Progenitor cell of endocrine pancreas (in vitro differentiated cells): ENCODE results near the gene CAMKK2. TPM values are rescaled to one million over a fixed set of nuclear protein-coding genes. Genes with fewer than 3 reads are reported as not detected.

ENCODE experiments used
- DNase-seq: peaks from one replicate; pipeline ENCODE4 v3.0.0; 2021; ENCODE audit warnings: low spot score; ENCODE audit not compliant: unreplicated experiment
- H3K27ac Mint-ChIP-seq: 2 replicates; pipeline ENCODE4 v1.8.0; 2021; ENCODE audit warnings: mild to moderate bottlenecking, moderate library complexity, mixed read lengths
- H3K27me3 Mint-ChIP-seq: 2 replicates; pipeline ENCODE4 v1.8.0; 2021; ENCODE audit warnings: mixed read lengths
- H3K36me3 Mint-ChIP-seq: 2 replicates; pipeline ENCODE4 v1.8.0; 2022; ENCODE audit warnings: mixed read lengths; ENCODE audit not compliant: insufficient read depth
- H3K4me1 Mint-ChIP-seq: 2 replicates; pipeline ENCODE4 v1.8.0; 2021; ENCODE audit warnings: low read depth, mixed read lengths
- H3K4me3 Mint-ChIP-seq: 2 replicates; pipeline ENCODE4 v1.8.0; 2021; ENCODE audit warnings: low read depth, mild to moderate bottlenecking, moderate library complexity, mixed read lengths
- H3K9me3 Mint-ChIP-seq: 2 replicates; pipeline ENCODE4 v1.8.0; 2021; ENCODE audit warnings: low read depth, mixed read lengths
- total RNA-seq: library from RNA; stranded (reverse); gene quantifications from 2 replicates; pipeline ENCODE4 v1.2.1, GENCODE V29; 2021
- TF ChIP-seq, protein P1 (sequence below): fragments of 200-600 bp; sonication (generic); IDR thresholded peaks from one replicate; pipeline ENCODE4 v1.5.0; 2021; ENCODE audit warnings: antibody characterized with exemption, mild to moderate bottlenecking; ENCODE audit not compliant: unreplicated experiment

Gene CAMKK2
- total RNA-seq, 1 donor from 2014 or later = 44.2 TPM

DNA sequence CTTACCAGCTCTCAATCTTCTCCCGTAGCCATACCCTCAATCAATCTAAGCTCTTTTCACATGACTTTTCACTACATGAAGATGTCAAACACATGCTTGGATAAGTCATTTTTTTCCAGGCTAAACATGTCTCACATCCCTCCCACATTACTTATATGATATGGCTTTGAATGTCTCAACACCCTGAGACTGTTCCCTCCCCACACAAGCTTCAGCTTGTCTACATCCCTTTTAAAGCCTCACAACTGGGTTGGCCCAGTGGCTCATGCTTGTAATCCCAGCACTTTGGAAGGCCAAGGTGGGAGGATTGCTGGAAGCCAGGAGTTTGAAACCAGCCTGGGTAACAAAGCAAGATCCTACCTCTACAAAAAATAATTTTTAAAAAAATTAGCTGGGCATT is 37.2 kb upstream of the CAMKK2 start:
- DNase-seq = no peak
- Mint-ChIP-seq H3K9me3 (no peaks in the 10 kb centered on the region), H3K36me3 (peaks cover 20% of the 10 kb centered on the region), H3K27ac (no peak overlapping the region), H3K4me1 (peaks cover 4% of the 10 kb centered on the region), H3K27me3 (no peaks in the 10 kb centered on the region), H3K4me3 (no peak overlapping the region)
- TF ChIP-seq, protein P1, sequence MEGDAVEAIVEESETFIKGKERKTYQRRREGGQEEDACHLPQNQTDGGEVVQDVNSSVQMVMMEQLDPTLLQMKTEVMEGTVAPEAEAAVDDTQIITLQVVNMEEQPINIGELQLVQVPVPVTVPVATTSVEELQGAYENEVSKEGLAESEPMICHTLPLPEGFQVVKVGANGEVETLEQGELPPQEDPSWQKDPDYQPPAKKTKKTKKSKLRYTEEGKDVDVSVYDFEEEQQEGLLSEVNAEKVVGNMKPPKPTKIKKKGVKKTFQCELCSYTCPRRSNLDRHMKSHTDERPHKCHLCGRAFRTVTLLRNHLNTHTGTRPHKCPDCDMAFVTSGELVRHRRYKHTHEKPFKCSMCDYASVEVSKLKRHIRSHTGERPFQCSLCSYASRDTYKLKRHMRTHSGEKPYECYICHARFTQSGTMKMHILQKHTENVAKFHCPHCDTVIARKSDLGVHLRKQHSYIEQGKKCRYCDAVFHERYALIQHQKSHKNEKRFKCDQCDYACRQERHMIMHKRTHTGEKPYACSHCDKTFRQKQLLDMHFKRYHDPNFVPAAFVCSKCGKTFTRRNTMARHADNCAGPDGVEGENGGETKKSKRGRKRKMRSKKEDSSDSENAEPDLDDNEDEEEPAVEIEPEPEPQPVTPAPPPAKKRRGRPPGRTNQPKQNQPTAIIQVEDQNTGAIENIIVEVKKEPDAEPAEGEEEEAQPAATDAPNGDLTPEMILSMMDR = no peak

DNA sequence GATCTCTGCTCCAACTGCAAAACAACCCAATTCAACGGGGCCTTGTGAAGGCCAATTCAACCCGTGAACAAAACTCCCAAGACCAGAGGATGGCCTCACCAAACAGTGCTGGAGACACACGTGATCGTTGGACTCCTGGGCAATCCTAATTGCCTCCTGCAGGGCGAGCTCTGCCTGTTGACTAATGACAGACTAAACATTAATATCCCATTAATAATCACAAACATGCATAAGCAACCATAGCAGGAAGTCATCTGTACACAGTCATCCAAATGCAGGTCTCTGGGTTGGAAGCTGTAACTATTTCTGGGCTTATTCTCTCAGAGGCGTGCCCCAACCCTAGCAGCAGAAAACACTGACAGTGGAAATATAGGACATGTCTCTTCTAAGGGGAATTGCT is 34.7 kb upstream of the CAMKK2 start:
- H3K9me3 Mint-ChIP-seq = no peaks in the 10 kb centered on the region
- no peak overlapping the region for H3K27ac Mint-ChIP-seq
- peaks cover 4% of the 10 kb centered on the region for H3K4me1 Mint-ChIP-seq
- no peaks in the 10 kb centered on the region for H3K27me3 Mint-ChIP-seq
- H3K4me3 Mint-ChIP-seq = no peak overlapping the region
- DNase-seq = no peak
- H3K36me3 Mint-ChIP-seq = peaks cover 36% of the 10 kb centered on the region
- TF ChIP-seq, protein P1 = no peak

DNA sequence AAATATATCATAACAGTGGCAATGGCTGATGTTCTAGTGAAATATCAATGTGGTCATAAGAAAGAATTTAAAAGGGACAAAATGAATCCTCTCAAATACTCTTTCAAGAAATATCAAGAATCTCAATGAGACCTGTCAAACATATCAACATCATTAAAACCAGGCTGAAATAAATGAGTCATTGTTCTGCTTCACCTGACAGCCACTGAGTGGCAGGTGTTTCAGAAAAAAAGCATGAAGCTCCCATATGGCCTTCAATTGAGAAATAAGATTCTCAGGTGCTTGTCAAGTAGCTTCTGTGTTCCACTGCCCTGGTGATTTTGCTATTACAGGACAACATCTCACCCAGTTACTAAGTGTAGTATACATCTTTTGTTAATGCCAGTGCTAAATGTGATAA is 34.2 kb upstream of the CAMKK2 start:
- H3K4me3 Mint-ChIP-seq = no peak overlapping the region
- no peak for DNase-seq
- no peaks in the 10 kb centered on the region for H3K27me3 Mint-ChIP-seq
- no peak overlapping the region for H3K27ac Mint-ChIP-seq
- H3K9me3 Mint-ChIP-seq = no peaks in the 10 kb centered on the region
- peaks cover 4% of the 10 kb centered on the region for H3K4me1 Mint-ChIP-seq
- H3K36me3 Mint-ChIP-seq = peaks cover 37% of the 10 kb centered on the region
- TF ChIP-seq, protein P1 = no peak

DNA sequence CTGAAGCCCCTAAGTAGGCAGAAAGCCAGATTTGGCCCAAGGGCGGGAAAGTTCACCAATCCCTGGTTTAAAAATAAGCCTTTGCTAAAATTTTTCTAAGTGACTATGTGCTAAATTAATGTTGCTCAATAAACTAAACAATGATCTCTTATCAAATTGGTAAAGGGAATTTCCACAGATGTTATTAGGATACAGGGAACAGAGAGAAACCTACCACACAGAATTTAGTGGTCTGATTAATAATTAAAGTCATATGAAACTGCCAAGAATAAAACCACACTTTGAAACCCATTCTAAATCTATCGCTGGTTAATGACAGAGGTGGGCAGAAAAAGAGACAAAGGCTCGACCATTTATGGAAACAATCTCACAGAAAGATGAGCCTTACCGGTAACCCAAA is 33.7 kb upstream of the CAMKK2 start:
- Mint-ChIP-seq H3K9me3 (no peaks in the 10 kb centered on the region), H3K27ac (no peak overlapping the region), H3K36me3 (peaks cover 36% of the 10 kb centered on the region), H3K4me3 (no peak overlapping the region), H3K4me1 (peaks cover 4% of the 10 kb centered on the region), H3K27me3 (no peaks in the 10 kb centered on the region)
- TF ChIP-seq, protein P1 = no peak
- no peak for DNase-seq

DNA sequence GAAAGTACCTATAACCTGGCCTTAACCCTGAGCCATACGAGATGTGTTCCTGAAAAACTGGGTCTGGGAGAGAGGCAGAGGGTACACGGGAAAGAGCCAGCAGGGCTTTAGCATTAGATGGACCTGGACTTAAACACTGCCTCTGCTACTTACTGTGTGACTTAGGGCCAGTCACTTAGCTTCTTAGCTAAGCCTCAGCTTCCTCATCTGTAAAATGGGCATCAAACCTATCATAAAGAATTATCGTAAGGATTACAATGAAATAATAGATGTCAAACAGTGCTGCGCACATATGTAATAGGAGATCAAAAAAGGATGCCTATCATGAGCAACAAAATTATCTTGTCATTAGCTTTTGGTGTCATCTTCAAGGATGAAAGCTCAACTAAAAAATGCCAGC is 32.1 kb upstream of the CAMKK2 start:
- no peak for DNase-seq
- Mint-ChIP-seq H3K36me3 (peaks cover 43% of the 10 kb centered on the region), H3K4me3 (no peak overlapping the region), H3K27me3 (no peaks in the 10 kb centered on the region), H3K9me3 (no peaks in the 10 kb centered on the region), H3K4me1 (peaks cover 4% of the 10 kb centered on the region), H3K27ac (no peak overlapping the region)
- TF ChIP-seq, protein P1 = no peak
